Measurements from ENCODE around the gene STMN3.

DNA sequence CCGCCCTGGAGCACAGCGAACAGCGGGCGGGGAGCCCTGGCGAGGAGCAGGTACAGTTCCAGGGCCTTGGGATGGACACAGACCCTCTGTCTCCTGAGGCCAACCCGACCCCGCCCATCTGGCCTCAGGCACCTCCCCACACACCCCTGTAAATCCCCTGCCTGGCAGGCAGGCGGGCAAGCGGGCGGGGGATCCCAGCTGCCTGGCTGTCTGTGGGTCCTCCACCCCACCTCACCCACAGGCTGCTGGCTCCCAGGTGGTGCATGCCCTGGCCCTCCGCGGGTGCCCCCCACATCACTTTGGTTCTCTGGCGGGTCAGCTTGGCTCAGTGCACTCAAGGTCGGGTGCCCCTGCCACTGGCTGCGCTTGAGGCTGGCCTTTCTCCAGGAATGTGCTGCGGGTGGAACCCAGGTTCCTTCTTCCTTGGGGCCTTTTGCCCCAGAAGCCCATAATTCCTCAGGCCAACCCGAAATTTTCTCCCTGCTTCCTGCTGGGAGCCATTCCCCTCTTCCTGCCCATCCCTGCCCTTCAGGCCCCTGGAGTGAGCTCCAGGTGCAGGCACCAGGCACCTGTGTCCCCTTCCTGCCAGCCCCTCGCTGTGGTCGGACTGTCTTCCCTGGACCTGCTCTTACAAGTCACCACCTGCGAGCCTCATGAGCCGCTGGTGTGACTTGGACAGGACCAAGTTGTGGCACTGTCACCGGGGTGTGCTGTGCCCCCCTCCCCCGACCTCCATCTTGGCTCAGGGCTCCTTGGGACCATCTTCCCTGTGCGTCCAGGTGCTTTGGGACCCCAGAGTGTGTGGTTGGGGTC, 37.9 kb upstream of the STMN3 start:
- TF ChIP-seq POLR2A (IDR thresholded peaks at IDR 0.05) (no peak), CTCF (IDR thresholded peaks at IDR 0.05 in 4 of 5, conservative IDR thresholded peaks at IDR 0.05 in 1 of 5) (no peak)

Measured in gastrocnemius medialis (tissue), 4 donors.